ENCODE results near the gene EXPH5.

DNA sequence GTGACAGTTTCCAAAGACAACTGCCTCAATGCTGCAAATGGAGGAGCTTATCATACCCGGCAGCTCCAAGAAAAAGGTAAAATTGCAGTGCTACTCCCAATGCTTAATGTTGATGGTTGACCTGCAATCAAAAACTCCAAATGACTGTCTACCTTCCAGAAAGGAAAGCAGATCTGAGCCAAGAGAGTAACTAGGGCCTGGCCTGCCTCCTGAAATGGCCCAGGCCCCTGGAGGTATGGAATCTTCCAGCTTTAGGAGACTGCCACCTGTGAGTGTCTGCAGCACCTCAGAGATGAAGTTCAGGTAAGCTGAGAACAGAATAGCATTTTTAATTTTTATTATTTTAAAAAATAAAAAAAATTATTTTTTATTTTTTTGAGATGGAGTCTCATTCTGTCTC, 23.7 kb downstream of the EXPH5 start:
- TF ChIP-seq, protein P1, sequence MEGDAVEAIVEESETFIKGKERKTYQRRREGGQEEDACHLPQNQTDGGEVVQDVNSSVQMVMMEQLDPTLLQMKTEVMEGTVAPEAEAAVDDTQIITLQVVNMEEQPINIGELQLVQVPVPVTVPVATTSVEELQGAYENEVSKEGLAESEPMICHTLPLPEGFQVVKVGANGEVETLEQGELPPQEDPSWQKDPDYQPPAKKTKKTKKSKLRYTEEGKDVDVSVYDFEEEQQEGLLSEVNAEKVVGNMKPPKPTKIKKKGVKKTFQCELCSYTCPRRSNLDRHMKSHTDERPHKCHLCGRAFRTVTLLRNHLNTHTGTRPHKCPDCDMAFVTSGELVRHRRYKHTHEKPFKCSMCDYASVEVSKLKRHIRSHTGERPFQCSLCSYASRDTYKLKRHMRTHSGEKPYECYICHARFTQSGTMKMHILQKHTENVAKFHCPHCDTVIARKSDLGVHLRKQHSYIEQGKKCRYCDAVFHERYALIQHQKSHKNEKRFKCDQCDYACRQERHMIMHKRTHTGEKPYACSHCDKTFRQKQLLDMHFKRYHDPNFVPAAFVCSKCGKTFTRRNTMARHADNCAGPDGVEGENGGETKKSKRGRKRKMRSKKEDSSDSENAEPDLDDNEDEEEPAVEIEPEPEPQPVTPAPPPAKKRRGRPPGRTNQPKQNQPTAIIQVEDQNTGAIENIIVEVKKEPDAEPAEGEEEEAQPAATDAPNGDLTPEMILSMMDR (IDR thresholded peaks at IDR 0.05) = no peak
- TF ChIP-seq POLR2A (IDR thresholded peaks at IDR 0.05) = no peak

All from prostate gland (tissue), 2 donors.